ENCODE results near the gene DOCK9.

DNA sequence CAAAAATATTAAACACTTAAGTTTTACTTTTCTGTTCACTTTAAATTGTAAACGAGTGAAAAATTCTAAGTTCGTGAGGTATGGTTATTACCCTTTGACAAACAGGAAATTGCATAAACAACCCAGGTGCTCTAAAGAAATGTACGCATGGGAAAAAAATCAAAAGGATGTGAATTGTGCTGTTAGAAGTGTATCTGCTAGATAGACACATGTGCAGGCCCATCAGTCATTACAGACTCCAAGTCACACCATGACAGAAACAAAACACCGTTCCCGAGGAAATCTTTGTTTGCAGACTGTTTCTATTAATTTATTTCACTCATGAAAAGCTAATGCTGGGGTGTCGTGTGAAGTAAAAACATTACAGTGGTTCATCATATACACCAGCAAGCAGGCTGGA is 17.0 kb upstream of the DOCK9 start:
- TF ChIP-seq EP300 (IDR thresholded peaks at IDR 0.05): no peak
- TF ChIP-seq POLR2AphosphoS5 (IDR thresholded peaks at IDR 0.05): no peak
- TF ChIP-seq, protein P1, sequence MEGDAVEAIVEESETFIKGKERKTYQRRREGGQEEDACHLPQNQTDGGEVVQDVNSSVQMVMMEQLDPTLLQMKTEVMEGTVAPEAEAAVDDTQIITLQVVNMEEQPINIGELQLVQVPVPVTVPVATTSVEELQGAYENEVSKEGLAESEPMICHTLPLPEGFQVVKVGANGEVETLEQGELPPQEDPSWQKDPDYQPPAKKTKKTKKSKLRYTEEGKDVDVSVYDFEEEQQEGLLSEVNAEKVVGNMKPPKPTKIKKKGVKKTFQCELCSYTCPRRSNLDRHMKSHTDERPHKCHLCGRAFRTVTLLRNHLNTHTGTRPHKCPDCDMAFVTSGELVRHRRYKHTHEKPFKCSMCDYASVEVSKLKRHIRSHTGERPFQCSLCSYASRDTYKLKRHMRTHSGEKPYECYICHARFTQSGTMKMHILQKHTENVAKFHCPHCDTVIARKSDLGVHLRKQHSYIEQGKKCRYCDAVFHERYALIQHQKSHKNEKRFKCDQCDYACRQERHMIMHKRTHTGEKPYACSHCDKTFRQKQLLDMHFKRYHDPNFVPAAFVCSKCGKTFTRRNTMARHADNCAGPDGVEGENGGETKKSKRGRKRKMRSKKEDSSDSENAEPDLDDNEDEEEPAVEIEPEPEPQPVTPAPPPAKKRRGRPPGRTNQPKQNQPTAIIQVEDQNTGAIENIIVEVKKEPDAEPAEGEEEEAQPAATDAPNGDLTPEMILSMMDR (IDR thresholded peaks at IDR 0.05): no peak

Measured in upper lobe of left lung (tissue), 4 donors.